Coronary artery (tissue), 2 donors: ENCODE results near the gene LRRC4C.

Source experiments
- DNase-seq: peaks from one replicate; pipeline ENCODE4 v3.0.0-alpha.2; 2017; ENCODE audit warnings: low spot score
- H3K27ac ChIP-seq, 2 donors: fragments of 200-600 bp; sonication (generic); one replicate each; pipeline ENCODE4 v1.5.1; 2016 to 2019
- H3K4me3 ChIP-seq: fragments of 200-600 bp; sonication (generic); 2 replicates; pipeline ENCODE4 v1.5.1; 2016; ENCODE audit warnings: mild to moderate bottlenecking, moderate library complexity
- TF ChIP-seq, protein P1 (sequence below): fragments of 200-600 bp; sonication (generic); IDR thresholded peaks from one replicate; pipeline ENCODE4 v1.5.1; 2019; ENCODE audit warnings: antibody characterized with exemption

The LRRC4C gene

DNA sequence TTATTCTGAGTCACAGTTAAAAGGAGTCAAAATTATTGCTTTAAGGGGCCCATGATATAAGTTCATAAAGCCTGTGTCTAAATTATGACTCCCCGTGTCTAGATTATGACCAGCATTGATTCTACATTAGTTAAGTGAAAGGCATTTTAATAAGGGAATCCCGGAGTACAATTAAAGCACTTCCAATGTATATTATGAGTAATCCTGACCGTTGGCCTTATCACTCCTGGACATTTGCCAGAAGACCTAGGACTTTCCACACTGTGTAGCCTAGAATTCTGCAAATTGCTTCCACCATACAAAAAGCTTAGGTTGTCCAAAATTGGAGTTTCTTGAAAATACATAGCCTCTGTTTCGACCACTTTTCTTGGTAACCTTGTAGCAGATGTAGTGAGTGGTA, 1292.6 kb downstream of the LRRC4C start:
- no peak overlapping the region for H3K4me3 ChIP-seq
- H3K27ac ChIP-seq, result no peak overlapping the region
- TF ChIP-seq, protein P1, sequence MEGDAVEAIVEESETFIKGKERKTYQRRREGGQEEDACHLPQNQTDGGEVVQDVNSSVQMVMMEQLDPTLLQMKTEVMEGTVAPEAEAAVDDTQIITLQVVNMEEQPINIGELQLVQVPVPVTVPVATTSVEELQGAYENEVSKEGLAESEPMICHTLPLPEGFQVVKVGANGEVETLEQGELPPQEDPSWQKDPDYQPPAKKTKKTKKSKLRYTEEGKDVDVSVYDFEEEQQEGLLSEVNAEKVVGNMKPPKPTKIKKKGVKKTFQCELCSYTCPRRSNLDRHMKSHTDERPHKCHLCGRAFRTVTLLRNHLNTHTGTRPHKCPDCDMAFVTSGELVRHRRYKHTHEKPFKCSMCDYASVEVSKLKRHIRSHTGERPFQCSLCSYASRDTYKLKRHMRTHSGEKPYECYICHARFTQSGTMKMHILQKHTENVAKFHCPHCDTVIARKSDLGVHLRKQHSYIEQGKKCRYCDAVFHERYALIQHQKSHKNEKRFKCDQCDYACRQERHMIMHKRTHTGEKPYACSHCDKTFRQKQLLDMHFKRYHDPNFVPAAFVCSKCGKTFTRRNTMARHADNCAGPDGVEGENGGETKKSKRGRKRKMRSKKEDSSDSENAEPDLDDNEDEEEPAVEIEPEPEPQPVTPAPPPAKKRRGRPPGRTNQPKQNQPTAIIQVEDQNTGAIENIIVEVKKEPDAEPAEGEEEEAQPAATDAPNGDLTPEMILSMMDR, result no peak
- no peak for DNase-seq

DNA sequence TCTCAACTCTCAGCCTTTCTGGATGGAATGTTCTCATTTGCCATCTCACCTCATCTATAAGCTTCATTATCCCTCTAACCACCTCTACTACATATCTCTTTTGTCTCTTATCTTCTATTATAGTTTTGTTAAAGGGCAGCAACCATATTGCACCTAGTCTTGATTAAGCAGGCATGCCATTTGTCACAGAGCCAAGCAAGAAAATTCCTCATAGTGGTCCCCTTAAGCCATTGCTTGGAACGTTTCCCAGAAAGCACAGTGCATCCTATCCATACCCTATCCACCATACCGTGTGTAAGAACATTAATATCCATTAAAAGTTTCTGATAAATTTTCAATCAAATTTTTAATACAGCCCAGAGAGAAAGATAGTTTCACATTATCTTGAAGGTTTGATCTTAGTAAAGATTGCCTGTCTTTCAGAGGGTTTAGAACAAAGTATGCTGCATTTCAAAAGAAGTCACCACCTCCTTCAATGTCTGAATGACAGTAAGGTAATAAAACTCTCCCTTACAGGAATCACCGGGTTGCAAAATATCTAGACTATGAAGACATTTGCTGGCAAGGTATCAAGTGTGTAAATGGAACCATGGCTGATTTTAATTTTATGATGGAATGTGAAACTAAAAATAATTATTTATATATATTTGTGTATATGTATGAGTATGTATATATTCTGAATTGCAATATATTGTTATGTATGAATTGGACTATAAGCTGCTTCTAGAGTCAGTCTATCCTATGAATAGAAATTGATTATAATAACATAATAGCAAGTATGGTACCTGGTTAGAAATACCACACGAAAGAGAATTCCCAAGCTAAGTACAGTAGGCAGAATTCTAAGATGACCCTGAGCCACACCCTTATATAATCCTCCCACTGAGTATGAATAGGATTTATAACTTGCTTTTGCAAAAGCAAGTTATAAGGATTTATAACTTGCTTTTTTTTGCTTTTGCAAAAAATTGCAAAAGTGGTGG, 1296.3 kb downstream of the LRRC4C start:
- DNase-seq, result no peak
- no peak overlapping the region for H3K27ac ChIP-seq
- H3K4me3 ChIP-seq, result no peak overlapping the region
- TF ChIP-seq, protein P1, result no peak

DNA sequence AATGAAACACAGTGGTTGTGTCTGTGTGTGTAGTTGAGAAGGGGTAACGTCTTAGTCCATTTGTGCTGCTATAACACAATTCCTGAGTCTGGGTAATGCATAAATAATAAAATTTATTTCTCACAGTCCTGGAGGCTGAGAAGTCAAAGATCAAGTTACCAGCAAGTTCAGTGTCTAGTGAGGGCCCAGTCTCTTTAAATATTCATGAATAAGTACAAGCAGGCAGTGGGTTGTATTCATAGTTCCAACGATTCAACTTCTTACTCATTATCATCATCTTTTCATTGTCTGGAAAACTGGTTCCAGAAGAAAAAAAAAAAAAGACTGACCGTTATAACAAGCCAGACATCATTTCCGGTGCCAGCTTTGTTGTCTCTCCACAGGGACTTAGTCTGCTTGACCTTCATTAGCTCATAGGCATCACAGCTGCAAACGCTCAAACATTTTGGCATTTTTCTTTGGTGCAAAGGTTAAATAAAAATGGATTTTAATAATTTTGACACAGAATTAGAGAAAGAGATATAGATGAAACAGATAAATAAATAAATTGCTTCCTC, 1297.5 kb downstream of the LRRC4C start:
- no peak overlapping the region for H3K27ac ChIP-seq
- TF ChIP-seq, protein P1, result no peak
- no peak for DNase-seq
- H3K4me3 ChIP-seq, result no peak overlapping the region

DNA sequence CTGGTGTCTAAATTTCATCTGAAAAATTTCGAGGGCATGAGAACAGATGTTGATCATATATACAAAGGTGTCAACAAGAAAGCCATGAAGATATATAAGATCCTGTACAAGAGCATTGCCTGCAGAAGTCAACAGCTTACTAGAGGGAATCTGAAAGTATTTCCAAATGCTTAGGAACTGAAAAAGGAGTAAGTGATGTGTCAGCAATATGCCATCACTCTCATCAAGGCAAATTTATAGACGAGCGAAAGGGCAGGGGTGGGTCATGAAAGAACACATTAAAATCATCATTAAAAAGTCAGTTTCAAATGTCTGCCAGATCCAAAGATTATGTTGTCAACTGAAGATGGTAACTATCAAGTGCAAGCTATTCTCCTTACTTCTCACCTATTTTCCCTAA, 1299.0 kb downstream of the LRRC4C start:
- TF ChIP-seq, protein P1, result no peak
- Histone ChIP-seq H3K4me3 (no peak overlapping the region), H3K27ac (no peak overlapping the region)
- DNase-seq, result no peak

DNA sequence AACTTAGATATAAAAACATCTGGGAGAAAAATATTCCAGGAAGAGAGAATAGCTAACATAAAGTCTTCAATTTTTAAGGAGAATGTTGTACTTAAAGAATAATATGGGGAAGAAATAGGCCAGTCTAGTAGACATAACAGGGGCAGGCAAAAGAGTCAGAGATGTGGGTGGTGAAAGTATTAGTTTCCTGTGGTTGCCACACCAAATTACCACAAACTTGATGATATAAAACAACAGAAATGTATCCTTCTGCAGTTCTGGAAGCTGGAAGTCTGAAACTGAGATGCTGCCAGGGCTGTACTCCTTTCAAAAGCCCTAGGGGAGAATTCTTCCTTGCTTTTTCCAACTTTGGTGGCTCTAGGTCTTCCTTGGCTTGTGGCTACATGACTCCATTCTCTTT, 1309.7 kb downstream of the LRRC4C start:
- TF ChIP-seq, protein P1, result no peak
- DNase-seq, result no peak
- Histone ChIP-seq H3K27ac (no peak overlapping the region), H3K4me3 (no peak overlapping the region)

DNA sequence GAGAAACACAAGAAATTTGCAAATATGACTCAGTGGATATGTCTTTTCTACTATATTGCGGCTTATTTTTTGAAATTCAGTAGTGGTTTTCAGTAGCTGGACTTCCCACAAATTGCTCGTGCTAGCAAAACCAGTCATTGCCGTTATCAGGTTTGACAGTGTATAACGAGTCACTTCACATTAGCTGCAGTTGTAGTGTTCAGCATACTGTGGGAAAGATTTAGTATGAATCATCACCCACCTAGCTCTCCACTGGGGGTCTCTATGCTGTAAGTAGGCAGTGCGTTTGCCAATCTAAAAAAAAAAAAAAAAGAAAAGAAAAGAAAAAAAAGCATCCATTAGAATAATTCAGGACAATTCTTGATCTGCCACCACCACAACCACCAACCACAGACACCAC, 1318.9 kb downstream of the LRRC4C start:
- TF ChIP-seq, protein P1, result no peak
- no peak overlapping the region for H3K27ac ChIP-seq
- no peak for DNase-seq
- H3K4me3 ChIP-seq, result no peak overlapping the region

DNA sequence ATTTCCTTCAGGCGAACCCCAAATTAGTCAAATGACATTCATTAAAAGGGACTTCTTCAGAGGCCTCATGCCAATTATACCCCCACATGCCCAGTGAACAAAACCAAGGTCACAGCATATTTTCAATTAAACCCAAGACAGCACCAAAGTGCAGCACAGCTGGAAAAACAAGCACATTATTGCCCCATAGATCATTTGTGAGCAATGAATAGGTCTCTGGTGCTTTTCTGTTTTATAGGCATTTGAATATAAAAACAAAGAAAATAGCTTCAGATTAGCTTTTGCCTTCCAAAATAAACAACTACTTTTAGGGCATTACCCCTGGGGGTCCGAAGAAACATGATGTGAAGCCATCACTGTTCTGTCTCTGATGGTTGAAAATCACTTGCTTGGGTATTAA, 1319.9 kb downstream of the LRRC4C start:
- TF ChIP-seq, protein P1, result no peak
- DNase-seq, result no peak
- Histone ChIP-seq H3K27ac (no peak overlapping the region), H3K4me3 (no peak overlapping the region)
